ENCODE data around the gene SMYD3. TPM values are rescaled to one million over a fixed set of nuclear protein-coding genes. Genes with fewer than 3 reads are reported as not detected.

The SMYD3 gene
- total RNA-seq, 3 donors from 2014 or later: 16.8 to 28.8 (median 19.5) TPM

GRCh38 chr1:246155923-246156322 is 351.2 kb downstream of the SMYD3 start:
- intact Hi-C loops (cut with DNase I; ENCODE audit: low total_unique reads): no loop called here
- H3K9me3 ChIP-seq: no peaks in the 10 kb centered on the region
- H3K36me3 ChIP-seq: no peaks in the 10 kb centered on the region
- no peak for TF ChIP-seq POLR2AphosphoS5 (IDR thresholded peaks at IDR 0.05)
- no peak for TF ChIP-seq CTCF (IDR thresholded peaks at IDR 0.05)
- TF ChIP-seq POLR2A (IDR thresholded peaks at IDR 0.05): no peak
- no peak overlapping the region for H3K4me3 ChIP-seq
- DNase-seq (ENCODE audit: low spot score in 2 of 2): no peak
- no peak overlapping the region for H3K27ac ChIP-seq
- H3K27me3 ChIP-seq: no peaks in the 10 kb centered on the region
- H3K4me1 ChIP-seq: no peaks in the 10 kb centered on the region

GRCh38 chr1:246153796-246154212 is 353.3 kb downstream of the SMYD3 start:
- no peaks in the 10 kb centered on the region for H3K27me3 ChIP-seq
- no peak for DNase-seq (ENCODE audit: low spot score in 2 of 2)

GRCh38 chr1:246152986-246153431 is 354.1 kb downstream of the SMYD3 start:
- no peaks in the 10 kb centered on the region for H3K36me3 ChIP-seq
- no peak for TF ChIP-seq POLR2AphosphoS5 (IDR thresholded peaks at IDR 0.05)
- no peak for TF ChIP-seq CTCF (IDR thresholded peaks at IDR 0.05)
- no peak for TF ChIP-seq POLR2A (IDR thresholded peaks at IDR 0.05)
- no peaks in the 10 kb centered on the region for H3K27me3 ChIP-seq
- H3K4me3 ChIP-seq: no peak overlapping the region
- intact Hi-C loops (cut with DNase I; ENCODE audit: low total_unique reads): no loop called here
- no peak overlapping the region for H3K27ac ChIP-seq
- H3K9me3 ChIP-seq: peaks cover 4 to 6% of the 10 kb centered on the region in 2 donors
- no peaks in the 10 kb centered on the region for H3K4me1 ChIP-seq
- DNase-seq (ENCODE audit: low spot score in 2 of 2): no peak

More at GRCh38 chr1:246153796-246154212, 353.3 kb downstream of the SMYD3 start:
- no peaks in the 10 kb centered on the region for H3K36me3 ChIP-seq
- H3K27ac ChIP-seq: no peak overlapping the region
- no peaks in the 10 kb centered on the region for H3K4me1 ChIP-seq
- intact Hi-C loops (cut with DNase I; ENCODE audit: low total_unique reads): no loop called here
- H3K9me3 ChIP-seq: no peaks in the 10 kb centered on the region
- no peak overlapping the region for H3K4me3 ChIP-seq
- no peak for TF ChIP-seq POLR2AphosphoS5 (IDR thresholded peaks at IDR 0.05)
- no peak for TF ChIP-seq CTCF (IDR thresholded peaks at IDR 0.05)
- no peak for TF ChIP-seq POLR2A (IDR thresholded peaks at IDR 0.05)

- Histone ChIP-seq H3K27ac (no peak overlapping the region), H3K4me1 (no peaks in the 10 kb centered on the region), H3K27me3 (no peaks in the 10 kb centered on the region), H3K36me3 (no peaks in the 10 kb centered on the region), H3K4me3 (no peak overlapping the region), H3K9me3 (peaks cover 6 to 7% of the 10 kb centered on the region in 2 donors)
- TF ChIP-seq CTCF (IDR thresholded peaks at IDR 0.05): no peak
- TF ChIP-seq POLR2AphosphoS5 (IDR thresholded peaks at IDR 0.05): no peak
- TF ChIP-seq POLR2A (IDR thresholded peaks at IDR 0.05): no peak
- no peak for DNase-seq (ENCODE audit: low spot score in 2 of 2)
- intact Hi-C loops (cut with DNase I; ENCODE audit: low total_unique reads): no loop called here
Measured at GRCh38 chr1:246151796-246152434, 355.2 kb downstream of the SMYD3 start.

GRCh38 chr1:246149543-246149942 is 357.5 kb downstream of the SMYD3 start:
- H3K36me3 ChIP-seq: no peaks in the 10 kb centered on the region
- TF ChIP-seq POLR2A (IDR thresholded peaks at IDR 0.05): no peak
- no peak for TF ChIP-seq CTCF (IDR thresholded peaks at IDR 0.05)
- TF ChIP-seq POLR2AphosphoS5 (IDR thresholded peaks at IDR 0.05): no peak
- H3K9me3 ChIP-seq: peaks cover 6 to 7% of the 10 kb centered on the region in 2 donors
- intact Hi-C loops (cut with DNase I; ENCODE audit: low total_unique reads): no loop called here
- no peak for DNase-seq (ENCODE audit: low spot score in 2 of 2)
- H3K4me3 ChIP-seq: no peak overlapping the region
- H3K4me1 ChIP-seq: no peaks in the 10 kb centered on the region
- no peak overlapping the region for H3K27ac ChIP-seq
- no peaks in the 10 kb centered on the region for H3K27me3 ChIP-seq
